BLaER1 treated with 17β-estradiol and CSF1 and Interleukin-3, amounts not matched to agents 10 nM and 100 nM (cell line): ENCODE measurements around the gene SLC7A9.
"Not testable (repeated sequence)": the region's sequence is repeated elsewhere in the genome, so short reads cannot be mapped to it uniquely, and the experiment has no call there.

Experiments used
- H3K27ac ChIP-seq, 11 experiments: shearing (Covaris generic); formaldehyde crosslinking; 2 replicates each; pipeline ENCODE4 v1.8.1; 2022
- H3K27me3 ChIP-seq, 11 experiments: shearing (Covaris generic); formaldehyde crosslinking; 2 replicates each; pipeline ENCODE4 v1.8.1; 2022
- H3K36me3 ChIP-seq, 11 experiments: shearing (Covaris generic); formaldehyde crosslinking; 2 replicates each; pipeline ENCODE4 v1.8.1; 2022
- H3K4me1 ChIP-seq, 10 experiments: shearing (Covaris generic); formaldehyde crosslinking; 2 replicates each; pipeline ENCODE4 v1.8.1; 2022
- H3K4me2 ChIP-seq, 11 experiments: shearing (Covaris generic); formaldehyde crosslinking; 2 replicates each; pipeline ENCODE4 v1.8.1; 2022
- H3K4me3 ChIP-seq, 10 experiments: shearing (Covaris generic); formaldehyde crosslinking; 2 replicates each; pipeline ENCODE4 v1.8.1; 2022
- H3K9ac ChIP-seq, 11 experiments: shearing (Covaris generic); formaldehyde crosslinking; 2 replicates each; pipeline ENCODE4 v1.8.1; 2022
- H3K9me3 ChIP-seq, 11 experiments: shearing (Covaris generic); formaldehyde crosslinking; replicated peaks in 1 of 11; 2 replicates each; pipeline ENCODE4 v1.8.1; 2022
- H4K20me1 ChIP-seq, 11 experiments: shearing (Covaris generic); formaldehyde crosslinking; 2 replicates each; pipeline ENCODE4 v1.8.1; 2022
- Cebpa-rat ChIP-seq, 11 experiments: shearing (Covaris generic); IDR thresholded peaks; 2 replicates each; pipeline ENCODE4 v1.8.1; 2022

Gene SLC7A9

DNA sequence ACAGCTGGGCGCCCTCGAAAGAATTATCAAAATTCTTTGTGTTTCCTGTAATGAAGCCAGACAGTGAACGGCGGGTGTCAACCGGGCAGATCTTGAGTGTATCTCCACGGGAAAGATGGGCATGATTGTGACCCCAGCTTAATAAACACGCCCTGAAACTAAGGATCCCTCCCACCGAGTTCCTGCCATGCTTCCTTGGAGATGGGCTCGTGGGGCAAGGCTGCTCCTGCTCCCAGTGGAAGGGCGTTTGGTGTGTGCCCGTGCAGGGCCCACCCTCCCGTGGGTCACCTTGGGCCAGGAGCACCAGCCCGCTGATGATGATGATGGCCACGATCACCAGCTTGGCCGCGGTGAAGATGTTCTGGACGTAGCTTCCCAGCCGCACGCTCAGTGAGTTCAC is 7.4 kb downstream of the SLC7A9 start:
- no peak for TF ChIP-seq Cebpa-rat (IDR thresholded peaks at IDR 0.05)
- no peak overlapping the region for H3K9ac ChIP-seq
- no peaks in the 10 kb centered on the region for H4K20me1 ChIP-seq
- H3K27me3 ChIP-seq = no peaks in the 10 kb centered on the region
- no peaks in the 10 kb centered on the region for H3K9me3 ChIP-seq
- peaks cover 0 to 5% (median 0%) of the 10 kb centered on the region in 10 experiments; a peak in 2 of 20 replicates for H3K4me1 ChIP-seq
- H3K4me3 ChIP-seq = no peak overlapping the region
- H3K27ac ChIP-seq = no peak overlapping the region
- no peak overlapping the region for H3K4me2 ChIP-seq
- no peaks in the 10 kb centered on the region for H3K36me3 ChIP-seq

DNA sequence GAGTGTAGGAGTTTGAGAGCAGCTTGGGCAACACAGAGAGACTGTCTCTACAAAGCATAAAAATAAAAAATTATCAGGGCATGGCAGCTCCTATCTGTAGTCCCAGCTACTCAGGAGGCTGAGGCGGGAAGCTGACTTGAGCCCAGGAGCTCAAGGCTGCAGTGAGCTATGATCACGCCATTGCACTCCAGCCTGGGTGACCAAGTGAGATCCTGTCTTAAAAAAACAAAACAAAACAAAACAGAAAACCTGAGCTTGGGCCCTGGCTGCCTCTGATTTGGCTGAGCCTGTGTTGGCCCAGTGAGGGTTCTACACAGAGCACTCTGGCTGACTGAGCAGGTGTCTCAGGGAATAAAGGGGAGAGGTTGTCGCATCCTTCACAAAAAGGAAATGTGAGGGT is 8.0 kb downstream of the SLC7A9 start:
- H3K9me3 ChIP-seq = no peaks in the 10 kb centered on the region
- H3K4me2 ChIP-seq = no peak overlapping the region
- no peaks in the 10 kb centered on the region for H4K20me1 ChIP-seq
- H3K4me1 ChIP-seq = peaks cover 0 to 5% (median 0%) of the 10 kb centered on the region in 10 experiments; a peak in 2 of 20 replicates
- H3K36me3 ChIP-seq = no peaks in the 10 kb centered on the region
- no peak overlapping the region for H3K4me3 ChIP-seq
- H3K9ac ChIP-seq = no peak overlapping the region
- H3K27ac ChIP-seq = no peak overlapping the region
- H3K27me3 ChIP-seq = no peaks in the 10 kb centered on the region
- TF ChIP-seq Cebpa-rat (IDR thresholded peaks at IDR 0.05) = no peak

DNA sequence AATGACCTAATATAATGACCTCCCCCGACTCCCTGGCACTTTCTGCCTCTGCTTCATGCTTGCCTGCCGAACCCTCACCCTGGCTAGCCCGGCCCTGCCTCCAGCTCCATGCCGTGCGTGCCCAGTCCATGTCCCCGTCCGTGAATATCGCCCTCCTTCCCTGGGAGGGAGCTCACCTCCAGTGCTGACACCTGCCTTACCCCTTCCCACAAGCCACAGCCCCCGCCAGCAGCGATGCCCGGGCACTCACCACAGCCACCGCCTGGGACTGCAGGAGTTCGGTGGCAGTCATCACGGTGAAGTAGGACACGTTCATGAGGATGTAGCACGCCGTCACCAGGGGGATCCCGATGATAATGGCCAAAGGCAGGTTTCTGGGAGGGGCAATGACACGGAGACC is 10.0 kb downstream of the SLC7A9 start:
- Histone ChIP-seq H3K9me3 (no peaks in the 10 kb centered on the region), H3K27ac (no peak overlapping the region), H4K20me1 (no peaks in the 10 kb centered on the region), H3K4me3 (no peak overlapping the region), H3K27me3 (no peaks in the 10 kb centered on the region), H3K36me3 (no peaks in the 10 kb centered on the region), H3K9ac (no peak overlapping the region), H3K4me1 (no peaks in the 10 kb centered on the region), H3K4me2 (no peak overlapping the region)
- no peak for TF ChIP-seq Cebpa-rat (IDR thresholded peaks at IDR 0.05)

DNA sequence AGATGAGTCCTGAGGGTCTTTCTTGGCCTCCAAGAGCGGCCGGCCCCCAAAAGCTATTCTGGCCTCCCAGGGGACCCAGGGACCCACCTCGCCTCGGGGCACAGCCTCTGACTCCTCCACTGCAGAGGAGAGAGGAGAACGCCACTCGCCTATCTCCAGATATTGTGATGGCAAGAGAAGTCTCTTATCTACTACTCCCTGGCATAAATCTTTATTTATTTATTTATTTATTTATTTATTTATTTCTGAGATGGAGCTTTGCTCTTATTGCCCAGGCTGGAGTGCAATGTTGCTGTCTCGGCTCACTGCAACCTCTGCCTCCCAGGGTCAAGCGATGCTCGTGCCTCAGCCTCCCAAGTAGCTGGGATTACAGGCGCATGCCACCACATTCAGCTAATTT is 11.0 kb downstream of the SLC7A9 start:
- Histone ChIP-seq H3K27me3 (no peaks in the 10 kb centered on the region), H3K4me2 (no peak overlapping the region), H3K27ac (no peak overlapping the region), H3K4me3 (no peak overlapping the region), H3K9ac (no peak overlapping the region), H3K36me3 (no peaks in the 10 kb centered on the region), H4K20me1 (no peaks in the 10 kb centered on the region), H3K9me3 (no peaks in the 10 kb centered on the region), H3K4me1 (no peaks in the 10 kb centered on the region)
- no peak for TF ChIP-seq Cebpa-rat (IDR thresholded peaks at IDR 0.05)

DNA sequence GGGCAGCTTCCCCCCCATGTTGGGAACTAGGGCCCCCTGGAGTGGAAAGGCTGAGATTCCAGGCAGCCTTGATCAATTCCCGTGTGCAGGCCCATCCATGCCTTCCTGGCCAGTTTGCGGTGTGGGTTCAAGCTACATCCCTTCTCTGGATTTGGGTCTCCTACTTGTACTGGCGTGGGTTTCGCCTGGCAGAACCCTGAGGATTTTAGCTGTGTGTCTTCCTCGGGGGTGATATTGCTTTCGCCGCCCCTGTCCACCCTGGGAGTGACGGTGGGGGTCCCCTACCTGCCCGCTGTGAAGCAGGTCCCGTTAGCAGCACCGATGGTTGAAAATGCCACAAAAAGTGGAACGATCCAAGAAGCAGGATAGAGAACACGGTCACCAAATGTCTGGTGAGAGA is 11.4 kb downstream of the SLC7A9 start:
- Histone ChIP-seq H3K27ac (no peak overlapping the region), H3K4me3 (no peak overlapping the region), H4K20me1 (no peaks in the 10 kb centered on the region), H3K27me3 (no peaks in the 10 kb centered on the region), H3K9me3 (no peaks in the 10 kb centered on the region), H3K9ac (no peak overlapping the region), H3K4me1 (no peaks in the 10 kb centered on the region), H3K4me2 (no peak overlapping the region), H3K36me3 (no peaks in the 10 kb centered on the region)
- TF ChIP-seq Cebpa-rat (IDR thresholded peaks at IDR 0.05) = no peak

DNA sequence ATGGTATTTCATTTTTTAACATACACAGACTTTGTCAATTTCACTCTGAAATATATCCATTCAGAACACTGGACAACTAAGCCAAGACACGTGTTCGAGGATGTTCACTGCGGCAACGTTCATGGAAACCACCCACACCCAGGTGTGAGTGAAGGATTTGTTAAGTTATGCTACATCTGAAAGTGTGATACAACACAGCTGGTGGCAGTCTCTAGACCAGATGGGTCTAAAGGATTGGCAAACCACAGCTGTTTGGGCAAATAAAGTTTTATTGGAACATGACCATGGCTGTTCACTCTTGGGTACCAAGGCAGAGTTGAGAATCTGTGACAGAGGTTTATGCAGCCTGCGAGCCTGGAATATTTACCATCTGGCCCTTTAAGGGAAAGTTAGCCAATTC is 12.0 kb downstream of the SLC7A9 start:
- Histone ChIP-seq H3K4me3 (no peak overlapping the region), H3K36me3 (no peaks in the 10 kb centered on the region), H3K9ac (no peak overlapping the region), H3K27me3 (no peaks in the 10 kb centered on the region), H4K20me1 (no peaks in the 10 kb centered on the region), H3K9me3 (no peaks in the 10 kb centered on the region), H3K27ac (no peak overlapping the region), H3K4me1 (no peaks in the 10 kb centered on the region), H3K4me2 (no peak overlapping the region)
- TF ChIP-seq Cebpa-rat (IDR thresholded peaks at IDR 0.05) = no peak

DNA sequence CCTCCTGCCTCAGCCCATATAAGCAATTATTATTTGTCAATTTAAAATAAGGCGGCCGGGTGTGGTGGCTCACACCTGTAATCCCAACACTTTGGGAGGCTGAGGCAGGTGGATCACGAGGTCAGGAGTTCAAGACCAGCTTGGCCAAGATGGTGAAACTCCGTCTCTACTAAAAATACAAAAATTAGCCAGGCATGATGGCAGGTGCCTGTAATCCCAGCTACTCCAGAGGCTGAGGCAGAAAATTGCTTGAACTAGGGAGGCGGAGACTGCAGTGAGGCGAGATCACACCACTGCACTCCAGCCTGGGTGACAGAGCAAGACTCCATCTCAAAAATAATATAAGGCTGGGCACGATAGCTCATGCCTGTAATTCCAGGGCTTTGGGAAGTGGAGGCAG is 12.7 kb downstream of the SLC7A9 start:
- H4K20me1 ChIP-seq, H3K9me3 ChIP-seq, H3K4me1 ChIP-seq, H3K9ac ChIP-seq, H3K36me3 ChIP-seq, H3K27me3 ChIP-seq, H3K4me3 ChIP-seq, H3K27ac ChIP-seq, H3K4me2 ChIP-seq: not testable (repeated sequence)

DNA sequence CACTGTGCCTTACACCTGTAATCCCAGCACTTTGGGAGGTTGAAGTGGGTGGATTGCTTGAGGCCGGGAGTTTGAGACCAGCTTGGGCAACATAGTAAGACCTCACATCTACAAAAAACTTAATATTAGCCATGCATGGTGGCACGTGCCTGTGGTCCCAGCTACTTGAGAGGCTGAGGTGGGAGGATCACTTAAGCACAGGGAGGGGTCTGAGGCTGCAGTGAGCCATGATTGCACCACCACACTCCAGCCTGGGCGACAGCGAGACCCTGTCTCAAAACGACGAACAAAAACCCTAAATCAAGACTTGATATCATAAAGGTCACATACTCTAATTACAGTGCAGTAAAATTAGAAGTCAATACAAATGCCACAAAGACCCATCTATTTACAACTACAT is 17.4 kb downstream of the SLC7A9 start:
- Histone ChIP-seq H3K4me2 (no peak overlapping the region), H3K36me3 (no peaks in the 10 kb centered on the region), H3K27ac (no peak overlapping the region), H3K4me3 (no peak overlapping the region), H3K27me3 (no peaks in the 10 kb centered on the region), H3K9ac (no peak overlapping the region), H4K20me1 (no peaks in the 10 kb centered on the region), H3K9me3 (no peaks in the 10 kb centered on the region), H3K4me1 (no peaks in the 10 kb centered on the region)
- no peak for TF ChIP-seq Cebpa-rat (IDR thresholded peaks at IDR 0.05)

DNA sequence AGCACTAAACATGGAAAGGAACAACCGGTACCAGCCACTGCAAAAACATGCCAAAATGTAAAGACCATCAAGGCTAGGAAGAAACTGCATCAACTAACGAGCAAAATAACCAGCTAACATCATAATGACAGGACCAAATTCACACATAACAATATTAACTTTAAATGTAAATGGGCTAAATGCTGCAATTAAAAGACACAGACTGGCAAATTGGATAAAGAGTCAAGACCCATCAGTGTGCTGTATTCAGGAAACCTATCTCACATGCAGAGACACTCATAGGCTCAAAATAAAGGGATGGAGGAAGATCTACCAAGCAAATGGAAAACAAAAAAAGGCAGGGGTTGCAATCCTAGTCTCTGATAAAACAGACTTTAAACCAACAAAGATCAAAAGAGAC is 21.5 kb downstream of the SLC7A9 start:
- not testable (repeated sequence) for H3K27ac ChIP-seq, H4K20me1 ChIP-seq, H3K9me3 ChIP-seq, H3K36me3 ChIP-seq, H3K4me2 ChIP-seq, H3K9ac ChIP-seq, H3K4me3 ChIP-seq, H3K27me3 ChIP-seq, H3K4me1 ChIP-seq

DNA sequence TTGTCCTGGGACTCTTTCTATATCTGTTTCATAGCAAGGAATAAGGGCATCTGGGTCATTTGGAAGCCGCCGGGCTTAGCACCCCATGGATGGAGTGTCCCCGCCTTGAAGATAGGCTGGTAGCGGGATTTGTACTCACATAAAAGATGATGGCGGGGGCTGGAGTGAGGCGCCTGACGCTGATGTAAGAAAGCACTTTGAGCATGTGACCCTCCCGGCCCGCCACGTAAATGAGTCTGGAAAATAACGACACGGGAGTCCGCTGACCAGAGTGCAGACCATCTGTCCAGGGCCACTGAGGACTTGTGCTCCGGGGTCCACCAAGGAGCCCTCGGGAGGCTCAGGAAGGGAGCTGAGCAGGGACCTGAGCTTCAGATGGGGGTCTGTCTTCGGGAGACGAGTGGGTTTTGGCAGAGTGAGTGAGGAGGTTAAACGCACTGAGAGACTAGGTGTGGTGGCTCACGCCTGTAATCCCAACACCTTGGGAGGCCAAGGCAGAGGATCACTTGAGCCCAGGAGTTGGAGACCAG is 25.8 kb downstream of the SLC7A9 start:
- H3K36me3 ChIP-seq = peaks cover 0 to 7% (median 0%) of the 10 kb centered on the region in 11 experiments; a peak in 4 of 22 replicates
- H3K4me2 ChIP-seq = no peak overlapping the region
- no peaks in the 10 kb centered on the region for H3K27me3 ChIP-seq
- H4K20me1 ChIP-seq = no peaks in the 10 kb centered on the region
- H3K9ac ChIP-seq = no peak overlapping the region
- H3K27ac ChIP-seq = no peak overlapping the region
- no peak for TF ChIP-seq Cebpa-rat (IDR thresholded peaks at IDR 0.05)
- no peak overlapping the region for H3K4me3 ChIP-seq
- peaks cover 22 to 27% (median 24%) of the 10 kb centered on the region in 11 experiments for H3K9me3 ChIP-seq
- no peaks in the 10 kb centered on the region for H3K4me1 ChIP-seq

DNA sequence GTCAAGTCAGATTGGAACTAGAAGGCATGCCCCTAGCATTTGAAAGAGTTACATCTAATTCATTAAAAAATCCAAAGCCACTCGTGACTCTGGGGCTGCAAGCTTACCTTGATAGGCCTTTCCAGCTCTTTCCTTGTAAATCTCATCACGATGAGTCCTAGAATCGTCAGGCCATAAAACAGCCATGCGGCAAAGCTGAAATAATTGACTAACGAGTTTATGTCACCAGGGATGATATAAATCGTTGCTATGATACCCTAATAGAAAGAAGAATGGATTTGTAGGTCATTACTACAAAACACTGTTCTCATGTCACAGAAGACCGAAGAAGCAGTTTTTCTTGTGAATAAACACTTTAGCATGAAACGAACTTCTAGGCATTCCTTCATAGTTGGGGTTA is 27.5 kb downstream of the SLC7A9 start:
- no peaks in the 10 kb centered on the region for H3K27me3 ChIP-seq
- H3K4me1 ChIP-seq = no peaks in the 10 kb centered on the region
- H3K4me3 ChIP-seq = no peak overlapping the region
- no peaks in the 10 kb centered on the region for H4K20me1 ChIP-seq
- H3K27ac ChIP-seq = no peak overlapping the region
- TF ChIP-seq Cebpa-rat (IDR thresholded peaks at IDR 0.05) = no peak
- H3K4me2 ChIP-seq = no peak overlapping the region
- peaks cover 0 to 7% (median 0%) of the 10 kb centered on the region in 11 experiments; a peak in 4 of 22 replicates for H3K36me3 ChIP-seq
- H3K9me3 ChIP-seq = peaks cover 23 to 27% (median 24%) of the 10 kb centered on the region in 11 experiments
- no peak overlapping the region for H3K9ac ChIP-seq
